DND-41 (cell line): ENCODE data around the gene ZNF420.

Experiments
- CTCF ChIP-seq: IDR thresholded peaks from 2 replicates; pipeline ENCODE4 v1.5.1; 2012; ENCODE audit warnings: borderline replicate concordance, low read length, moderate library complexity, mild to moderate bottlenecking; ENCODE audit not compliant: poor library complexity, severe bottlenecking; ENCODE audit errors: extremely low read depth
- EZH2 ChIP-seq: IDR thresholded peaks from 3 replicates; pipeline ENCODE4 v1.6.1; 2012; ENCODE audit warnings: borderline replicate concordance, low read depth, mild to moderate bottlenecking, moderate library complexity, low read length, inconsistent platforms; ENCODE audit not compliant: severe bottlenecking

DNA sequence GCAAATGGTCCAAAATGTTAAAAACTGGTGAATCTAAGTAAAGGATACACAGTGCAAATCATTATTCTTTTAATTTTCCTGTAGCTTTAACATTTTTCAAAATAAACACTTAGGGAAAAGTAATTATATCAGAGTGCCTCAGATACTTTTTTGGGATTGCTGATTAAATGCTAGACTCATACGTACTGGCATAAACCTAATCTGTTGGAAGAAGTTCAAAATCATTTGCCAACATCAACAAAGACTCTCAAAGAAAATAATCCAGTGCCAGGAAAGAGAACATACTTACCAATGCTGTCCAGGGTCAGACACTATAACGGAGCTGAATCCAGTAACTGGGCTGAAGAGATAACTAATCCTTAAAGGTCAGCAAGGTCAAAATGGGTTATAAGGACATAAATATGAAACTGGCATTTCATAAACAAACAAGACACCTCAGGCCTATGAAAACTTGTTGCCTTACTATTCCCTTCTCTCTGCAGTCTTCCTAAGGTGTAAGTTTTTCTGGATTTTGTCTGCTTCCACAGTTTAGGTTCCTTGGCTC is 3.3 kb upstream of the ZNF420 start:
- TF ChIP-seq CTCF (no peak), EZH2 (no peak)
